Activated CD4-positive, alpha-beta T cell treated with anti-CD3 and anti-CD28 coated beads, Interleukin-2, amount 50 U/mL, for 4 hours (primary cell): ENCODE data around the gene ARHGAP8.
"Not testable (repeated sequence)": the region's sequence is repeated elsewhere in the genome, so short reads cannot be mapped to it uniquely, and the experiment has no call there.

Experiments used
- DNase-seq, 2 experiments: peaks; one replicate each; pipeline ENCODE4 v3.0.0-alpha.2; 2020

ARHGAP8 gene

DNA sequence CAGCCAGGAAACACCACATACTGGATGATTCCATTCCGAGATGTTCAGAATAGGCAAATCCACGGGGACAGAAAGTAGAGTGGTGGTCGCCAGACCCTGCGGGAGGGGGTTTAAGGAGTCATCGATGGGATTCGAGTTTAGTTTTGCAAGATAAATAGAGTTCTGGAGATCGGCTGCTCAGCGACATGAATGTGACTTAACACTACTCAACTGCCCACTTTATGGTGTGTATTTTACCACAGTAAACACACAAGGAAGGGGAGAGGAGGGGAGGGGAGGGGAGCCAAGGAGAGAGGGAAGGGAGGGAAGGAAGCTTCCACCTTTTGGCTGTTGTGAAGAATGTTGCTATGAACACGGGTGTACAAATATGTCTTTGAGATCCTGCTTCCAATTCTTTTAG lies 10.4 kb upstream of the ARHGAP8 start:
- no peak for DNase-seq

DNA sequence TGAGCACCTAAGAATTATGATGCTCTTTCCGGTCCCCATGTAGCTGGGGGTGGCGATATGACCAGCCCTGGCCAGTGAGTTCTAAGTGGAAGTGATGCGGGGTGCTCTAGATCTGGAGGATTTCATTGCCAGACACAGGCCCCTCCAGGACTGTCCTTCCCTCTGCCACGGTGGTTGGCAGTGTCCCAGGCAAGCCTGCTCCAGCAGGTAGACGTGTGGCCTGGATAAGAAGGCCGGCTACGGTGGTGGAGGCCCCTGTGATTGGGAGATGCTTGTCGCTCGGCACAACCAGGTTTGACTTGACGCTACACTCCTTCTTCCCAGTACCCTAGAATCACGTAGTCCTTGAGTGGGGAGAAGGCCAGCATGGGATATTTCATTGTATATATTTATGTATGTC lies 9.1 kb upstream of the ARHGAP8 start:
- DNase-seq = no peak

DNA sequence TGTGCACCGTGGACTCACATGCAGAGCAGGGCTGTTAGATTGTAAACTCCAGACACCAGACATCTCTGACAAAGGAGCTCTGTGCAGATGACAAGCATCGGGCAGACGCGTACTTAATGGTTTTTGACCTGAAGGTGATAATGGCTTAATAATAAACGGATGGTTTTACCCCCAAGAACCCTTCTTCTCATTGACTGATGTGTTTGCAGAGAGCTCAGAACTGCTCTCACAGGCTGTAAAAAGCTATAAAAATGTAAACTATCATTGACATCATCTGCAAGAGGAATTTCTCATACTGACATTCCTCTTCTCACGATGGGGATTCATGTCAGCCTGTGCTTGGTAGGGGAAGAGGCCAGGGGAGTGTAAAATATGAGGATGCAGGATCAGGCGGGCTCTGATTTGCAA lies 8.6 kb upstream of the ARHGAP8 start:
- DNase-seq = no peak

DNA sequence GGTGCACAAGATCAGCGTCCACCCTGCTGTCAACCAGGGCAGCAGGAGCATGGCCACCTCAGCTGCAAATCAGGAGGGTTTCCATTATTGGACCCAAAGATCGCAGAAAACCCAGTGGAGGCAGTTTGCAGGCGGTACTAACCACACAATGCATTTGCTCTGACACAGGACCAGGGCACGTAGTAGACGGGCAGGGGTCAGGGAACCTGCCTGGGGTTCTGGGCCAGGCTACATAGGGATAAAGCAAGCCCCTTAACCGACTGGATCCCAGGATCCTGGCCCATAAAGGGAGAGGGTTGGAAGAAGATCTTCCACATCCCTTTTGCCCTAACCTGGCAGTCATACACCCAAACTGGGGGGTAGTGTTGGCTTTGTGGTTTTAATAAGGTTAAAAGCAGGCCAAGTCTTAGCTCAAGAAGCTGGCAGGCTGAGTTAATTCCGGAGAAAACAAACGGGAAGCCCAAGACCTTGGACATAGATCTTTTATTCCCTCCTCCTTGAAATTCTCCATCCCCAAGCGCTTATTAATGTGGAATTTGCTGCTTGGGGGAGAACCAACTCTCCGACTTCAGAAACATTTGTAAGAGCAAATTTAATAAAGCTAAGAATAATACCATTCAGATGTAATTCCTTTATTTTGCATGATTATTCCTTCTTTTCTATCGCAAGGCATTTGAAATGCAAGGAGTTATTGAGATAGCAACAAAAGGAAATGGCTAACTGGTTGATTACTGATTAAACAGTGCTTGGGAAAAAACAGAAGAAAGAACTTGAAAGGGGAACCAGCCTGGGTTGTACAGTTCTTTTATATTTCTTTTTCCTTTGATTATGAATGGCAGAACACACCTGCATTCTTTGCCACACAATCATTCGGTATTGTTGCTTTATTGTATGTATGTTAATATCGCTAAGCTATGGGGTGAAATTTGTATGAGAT lies 6.3 kb upstream of the ARHGAP8 start:
- no peak for DNase-seq

DNA sequence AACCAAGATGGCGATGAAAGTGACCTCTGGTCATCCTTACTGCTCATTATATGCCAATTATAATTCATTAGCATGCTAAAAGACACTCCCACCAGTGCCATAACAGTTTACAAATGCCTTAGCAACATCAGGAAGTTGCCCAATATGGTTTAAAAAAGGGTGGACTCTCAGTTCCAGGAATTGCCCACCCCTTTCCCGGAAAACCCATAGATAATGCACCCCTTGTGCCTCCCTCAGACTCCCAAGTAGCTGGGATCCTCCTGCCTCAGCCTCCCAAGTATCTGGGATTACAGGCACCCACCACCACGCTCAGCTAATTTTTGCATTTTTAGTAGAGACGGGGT lies 4.6 kb upstream of the ARHGAP8 start:
- DNase-seq = not testable (repeated sequence)

DNA sequence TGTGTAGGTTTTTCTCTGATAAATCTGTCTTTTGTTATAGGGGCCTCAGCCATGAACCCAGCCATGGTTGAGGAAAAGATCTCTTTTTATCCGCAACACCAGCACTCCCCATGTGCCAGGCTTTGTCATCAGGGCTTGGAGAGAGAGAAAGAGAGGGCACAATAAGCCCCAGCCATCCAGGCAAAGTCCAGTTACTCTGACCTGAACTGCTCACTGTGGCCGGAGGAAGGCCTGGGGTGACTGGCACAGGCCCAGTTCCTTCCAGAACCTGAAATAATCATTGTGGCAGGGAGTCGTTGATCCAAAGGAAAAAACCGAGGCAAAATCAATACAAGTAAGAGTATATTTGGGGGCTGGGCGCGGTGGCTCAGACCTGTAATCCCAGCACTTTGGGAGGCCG lies 3.9 kb upstream of the ARHGAP8 start:
- no peak for DNase-seq

DNA sequence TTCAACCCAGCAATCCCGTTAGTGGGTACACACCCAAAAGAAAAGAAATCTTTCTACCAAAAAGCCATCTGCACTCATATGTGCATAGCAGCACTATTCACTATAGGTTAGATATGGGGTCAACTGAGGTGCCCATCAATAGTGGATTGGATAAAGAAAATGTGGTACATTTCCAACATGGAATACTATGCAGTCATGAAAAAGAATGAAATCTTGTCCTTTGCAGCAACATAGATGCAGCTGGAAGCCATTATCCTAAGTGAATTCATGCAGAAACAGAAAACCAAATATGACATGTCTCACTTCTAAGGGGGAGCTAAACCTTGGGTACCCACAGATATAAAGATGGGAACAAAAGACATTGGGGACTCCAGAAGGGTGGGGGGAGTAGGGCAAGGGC lies 1.9 kb upstream of the ARHGAP8 start:
- no peak for DNase-seq

DNA sequence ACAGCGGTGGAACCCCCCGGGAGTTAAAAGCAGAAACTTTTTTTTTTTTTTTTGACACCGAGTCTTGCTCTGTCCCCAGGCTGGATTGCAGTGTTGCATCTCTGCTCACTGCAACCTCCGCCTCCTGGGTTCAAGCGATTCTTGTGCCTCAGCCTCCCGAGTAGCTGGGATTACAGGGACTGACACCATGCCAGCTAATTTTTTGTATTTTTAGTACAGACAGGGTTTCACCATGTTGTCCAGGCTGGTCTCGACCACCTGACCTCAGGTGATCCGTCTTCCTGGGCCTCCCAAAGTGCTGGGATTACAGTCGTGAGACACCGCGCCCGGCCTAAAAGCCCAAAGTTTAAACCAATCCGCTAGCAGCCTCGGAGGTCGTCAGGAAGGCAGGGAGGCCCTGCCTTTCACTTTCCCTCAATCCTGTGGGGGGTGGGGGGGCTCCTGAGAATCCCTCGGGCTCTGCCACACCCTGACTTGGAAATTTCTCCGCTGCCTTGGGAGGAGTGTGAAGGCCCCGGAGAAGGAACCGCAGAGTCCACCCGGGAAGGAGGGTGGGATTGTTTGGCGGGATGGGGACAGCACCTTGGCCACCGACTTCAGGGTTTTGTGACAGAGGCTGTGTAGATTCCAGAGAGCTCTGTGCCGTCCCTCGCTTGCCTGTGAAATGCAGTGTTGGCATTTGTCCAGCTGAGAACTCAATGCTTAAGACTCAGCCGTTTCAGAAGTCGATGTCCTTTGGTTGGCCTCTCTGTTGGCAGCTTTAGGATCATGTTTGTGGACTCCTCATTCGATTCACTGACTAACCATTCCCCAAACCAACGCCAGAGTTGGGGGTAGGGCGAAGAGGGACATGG lies 1.0 kb downstream of the ARHGAP8 start:
- no peak for DNase-seq

DNA sequence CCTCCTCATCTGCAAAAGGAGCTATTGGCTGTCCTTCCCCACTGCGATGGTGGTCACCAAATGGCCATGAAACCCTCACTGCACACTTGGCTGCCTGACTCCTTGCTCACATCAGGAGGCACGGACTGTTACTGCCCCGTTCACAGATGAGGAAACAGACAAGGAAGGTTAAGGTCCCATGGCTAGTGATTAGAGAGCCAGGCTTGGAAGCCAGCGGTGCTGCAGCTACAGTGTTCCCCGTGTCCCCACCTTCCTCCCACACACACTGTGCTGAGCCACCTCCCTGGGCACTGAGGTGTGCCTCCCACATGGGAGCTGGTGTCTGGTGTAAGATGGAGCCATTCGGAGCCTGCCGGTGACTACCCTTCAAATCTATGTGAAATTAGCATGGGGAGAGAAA lies 2.6 kb downstream of the ARHGAP8 start:
- no peak for DNase-seq

DNA sequence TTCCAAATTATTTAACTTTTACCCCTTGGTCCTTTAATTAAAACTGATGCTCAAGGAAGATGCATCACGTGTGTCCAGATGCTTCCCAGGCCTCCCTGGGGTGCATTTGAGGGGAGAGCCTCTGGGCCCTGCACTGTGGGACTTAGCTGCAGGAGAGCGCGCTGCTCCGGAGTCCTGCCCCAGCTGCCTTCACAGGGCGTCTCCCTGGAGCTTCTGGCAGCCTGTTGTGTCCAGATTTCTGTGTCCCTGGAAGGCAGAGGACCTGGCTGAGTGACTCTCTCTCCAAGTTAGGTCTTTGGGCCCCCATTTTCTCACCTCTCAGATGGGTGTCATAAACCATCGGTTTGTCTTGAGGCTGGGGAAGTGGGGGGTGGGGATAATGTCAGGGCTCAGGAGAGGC lies 3.0 kb downstream of the ARHGAP8 start:
- no peak for DNase-seq

DNA sequence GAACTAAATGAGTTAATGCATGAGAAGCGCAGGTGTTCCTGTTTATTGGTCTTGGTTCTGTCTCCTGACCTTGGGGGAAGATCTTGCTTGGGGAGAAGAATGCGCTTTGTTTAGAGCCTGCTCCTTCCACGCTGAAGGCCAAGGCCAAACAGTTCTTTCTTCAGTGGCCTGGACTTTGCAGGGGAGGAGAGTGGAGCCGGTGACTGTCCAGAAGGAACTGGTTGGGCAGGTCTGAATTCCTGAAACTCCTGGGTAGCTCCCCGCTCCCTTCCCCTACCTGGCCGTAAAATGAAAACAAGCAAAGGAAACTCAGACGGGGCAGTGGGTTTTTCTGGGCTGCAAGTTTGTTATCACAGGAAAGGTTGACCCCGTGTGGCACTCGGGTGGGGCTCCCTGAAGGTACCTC lies 3.6 kb downstream of the ARHGAP8 start:
- no peak for DNase-seq

DNA sequence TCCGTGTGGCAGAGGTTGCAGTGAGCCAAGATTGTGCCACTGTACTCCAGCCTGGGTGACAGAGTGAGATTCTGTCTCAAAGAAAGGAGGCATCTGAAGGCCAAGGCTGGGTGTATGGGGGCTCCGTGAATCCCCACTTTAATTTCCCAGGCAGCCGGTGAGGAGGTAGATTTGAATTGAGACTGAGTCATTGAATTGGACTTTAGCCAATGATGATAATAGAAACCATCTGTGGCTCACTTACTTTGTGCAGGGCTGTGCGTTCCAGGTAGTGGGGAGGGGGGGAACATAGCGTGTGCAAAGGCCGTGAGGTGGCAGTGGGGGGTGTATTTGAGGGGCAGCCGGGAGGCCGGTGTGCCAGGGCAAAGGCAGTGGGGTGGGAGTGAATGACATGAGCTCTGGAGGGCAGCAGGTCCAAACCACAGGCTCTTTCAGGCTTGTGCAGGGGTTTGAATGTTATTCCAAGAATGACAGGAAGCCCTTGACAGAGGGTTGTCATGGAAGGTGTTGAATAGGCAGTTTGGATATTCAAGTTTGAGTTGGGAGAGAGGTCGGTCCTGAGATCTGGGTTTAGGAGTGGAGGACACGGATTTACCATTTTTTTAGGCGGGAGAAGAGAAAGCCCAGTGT lies 6.1 kb downstream of the ARHGAP8 start:
- no peak for DNase-seq

DNA sequence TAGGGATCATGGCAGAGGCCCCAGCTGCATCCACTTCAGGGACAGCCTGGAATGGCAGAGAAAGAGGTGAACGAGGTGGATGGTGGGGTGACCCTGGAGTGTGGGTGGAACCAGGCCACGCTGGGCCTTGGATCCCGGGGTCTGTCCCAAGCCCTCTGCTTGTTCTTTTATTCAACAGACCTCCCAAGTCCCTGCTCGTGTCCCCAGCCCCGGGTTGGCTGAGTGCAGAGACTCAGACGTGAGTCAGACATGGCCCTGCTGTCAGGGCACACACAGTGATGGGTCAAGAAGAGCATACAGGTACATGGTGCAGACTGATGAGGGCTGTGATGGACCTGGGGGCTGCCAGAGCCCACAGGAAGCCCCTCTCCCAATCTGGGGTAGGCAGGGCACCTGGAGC lies 6.6 kb downstream of the ARHGAP8 start:
- DNase-seq = no peak

DNA sequence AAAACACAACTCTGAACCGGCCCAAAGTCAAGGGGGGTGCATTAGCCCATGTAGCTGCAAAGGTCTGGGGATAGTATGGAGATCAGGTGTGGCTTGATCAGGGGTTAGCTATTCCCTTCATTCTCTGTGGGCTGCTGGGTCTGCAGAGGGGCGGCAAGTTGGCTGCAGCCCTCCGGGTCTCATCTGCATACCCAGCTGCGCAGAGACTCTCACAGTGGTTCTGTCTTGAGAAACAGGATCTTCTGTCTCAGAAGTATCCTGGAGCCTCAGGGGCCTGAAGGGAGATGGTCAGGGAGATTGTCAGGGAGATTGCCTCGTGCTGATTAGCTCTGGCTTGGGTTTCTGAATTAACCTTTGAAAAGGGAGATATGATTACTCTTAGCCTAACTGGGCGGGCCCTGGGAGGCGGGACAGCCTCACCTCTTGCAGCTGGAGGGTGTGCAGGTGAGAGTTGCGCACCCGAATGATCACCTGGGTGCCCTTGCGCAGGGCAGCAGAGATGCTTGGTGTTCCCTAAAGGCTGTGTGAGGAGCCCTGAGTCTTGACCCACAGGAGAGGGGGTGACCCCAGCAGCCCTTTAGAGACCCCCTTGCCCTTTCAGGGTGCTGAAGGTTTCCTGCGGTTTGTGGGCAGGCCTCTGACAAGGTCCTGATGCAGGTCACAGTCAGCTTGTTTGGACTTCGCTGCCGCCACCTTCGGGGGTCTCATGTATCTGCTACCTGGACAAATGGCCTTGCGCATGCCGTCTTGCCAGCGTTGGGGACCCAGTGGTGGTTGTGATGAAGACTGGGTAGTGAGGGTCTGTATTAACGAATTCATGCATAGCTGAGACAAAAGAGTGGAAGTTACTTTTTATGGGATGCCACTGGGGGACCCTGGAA lies 7.3 kb downstream of the ARHGAP8 start:
- no peak for DNase-seq

DNA sequence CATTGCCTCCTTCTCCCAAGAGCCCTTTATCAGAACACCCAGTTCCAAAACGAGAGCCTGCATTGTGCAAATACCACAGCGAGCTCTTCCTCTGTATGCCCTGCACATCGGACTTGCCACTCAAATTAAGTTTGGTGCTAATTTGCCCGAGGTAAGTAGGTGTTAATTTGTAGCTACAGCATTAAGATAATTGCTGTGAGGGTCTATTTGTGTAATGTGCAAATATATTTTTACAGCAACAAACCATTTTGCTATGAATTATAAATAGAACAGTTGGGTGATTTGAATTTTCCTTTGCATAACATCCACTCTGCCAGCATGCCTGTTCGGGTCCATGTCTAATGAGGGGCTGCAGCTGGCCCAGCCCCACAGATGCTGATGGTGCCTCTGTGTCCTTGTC lies 8.1 kb downstream of the ARHGAP8 start:
- no peak for DNase-seq

DNA sequence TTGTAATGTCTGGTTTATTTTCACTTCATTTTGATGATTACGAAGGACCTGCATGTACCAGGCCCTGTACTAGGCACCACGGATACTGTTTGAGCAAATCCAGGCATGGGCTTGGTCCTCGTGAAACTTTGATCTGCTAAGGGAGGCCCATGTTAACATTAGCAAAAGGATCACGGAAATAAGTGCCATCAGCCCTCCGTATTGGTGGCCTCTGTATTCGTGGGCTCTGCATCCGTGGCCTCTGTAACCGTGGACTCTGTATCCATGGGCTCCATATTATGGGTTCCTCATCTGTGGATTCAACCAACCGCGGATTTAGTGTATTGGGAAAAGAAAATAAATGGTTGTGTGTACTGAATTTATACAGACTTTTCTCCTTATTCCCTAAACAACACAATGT lies 8.7 kb downstream of the ARHGAP8 start:
- no peak for DNase-seq

DNA sequence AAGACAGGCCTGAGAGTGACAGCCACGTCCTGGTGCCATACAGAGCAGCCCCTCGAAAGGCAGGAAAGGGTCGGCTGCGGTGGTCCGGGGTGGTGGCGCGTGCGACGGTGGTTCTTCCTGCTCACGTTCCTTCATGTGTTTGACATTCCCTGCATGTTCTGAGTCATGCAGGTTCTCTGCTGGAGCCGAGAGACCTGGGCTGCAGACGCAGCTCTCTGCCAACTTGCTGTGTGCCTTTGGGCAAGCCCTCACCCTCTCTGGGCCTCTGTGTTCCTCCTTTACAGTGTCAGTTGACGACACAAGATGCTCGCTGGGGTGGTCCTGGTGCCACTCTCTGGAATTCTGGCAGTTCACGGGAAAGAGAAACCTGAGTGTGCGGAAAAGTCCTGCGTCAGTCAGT lies 12.0 kb downstream of the ARHGAP8 start:
- DNase-seq = no peak

DNA sequence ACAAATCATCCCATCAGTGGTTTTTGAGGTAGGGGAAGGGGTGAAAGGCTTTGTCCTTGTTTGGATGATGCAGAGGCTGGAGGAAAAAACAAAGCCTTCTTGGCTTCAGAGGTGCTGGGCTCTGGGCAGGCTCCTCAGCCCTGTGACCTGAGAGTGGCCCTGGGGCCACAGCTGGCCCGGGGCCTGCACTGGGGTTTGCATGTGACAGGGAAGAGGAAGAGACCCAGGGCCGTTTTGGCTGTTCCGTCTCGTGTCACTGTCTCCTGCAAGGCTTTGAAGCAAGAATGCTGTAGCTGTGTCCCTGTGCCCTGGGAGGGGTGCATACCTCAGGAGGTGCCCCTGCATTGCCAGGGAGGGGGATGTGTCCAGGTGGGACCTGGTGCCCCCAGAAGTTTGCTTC lies 12.6 kb downstream of the ARHGAP8 start:
- DNase-seq = no peak

DNA sequence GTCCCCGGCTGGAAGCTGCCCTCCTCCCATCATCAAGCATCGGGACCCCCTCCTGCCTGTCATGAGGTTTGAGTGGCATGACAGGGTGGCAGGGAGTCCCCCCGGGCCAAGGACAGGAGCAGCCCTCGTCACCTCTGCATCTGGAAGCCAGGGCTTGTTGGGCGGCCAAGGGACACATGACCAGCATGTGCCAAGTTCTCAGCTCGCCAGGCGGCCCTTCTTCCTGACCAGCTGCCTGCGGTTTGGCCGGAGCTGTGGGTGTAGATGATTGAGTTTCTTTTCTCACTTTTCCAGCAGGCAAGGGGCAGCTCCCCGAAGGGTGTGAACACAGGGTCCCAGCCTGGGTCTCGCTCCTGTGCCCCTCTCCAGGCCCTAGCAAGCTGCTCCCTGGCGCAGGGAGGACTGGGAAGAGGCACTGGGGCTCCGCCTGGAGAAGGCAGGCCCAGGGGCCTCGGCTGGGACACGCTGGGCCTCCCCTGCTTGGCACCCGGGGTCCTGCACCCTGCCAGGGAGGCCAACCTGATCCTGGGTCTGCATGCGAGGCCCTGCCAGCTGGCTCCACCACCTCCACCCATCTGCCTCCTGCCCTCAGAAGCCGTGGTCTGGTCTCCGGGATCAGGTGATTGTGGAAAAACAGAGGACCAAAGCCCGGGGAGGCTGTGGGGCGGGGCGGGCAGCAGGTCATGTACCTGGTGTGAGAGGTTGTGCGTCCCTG lies 13.4 kb downstream of the ARHGAP8 start:
- no peak for DNase-seq

DNA sequence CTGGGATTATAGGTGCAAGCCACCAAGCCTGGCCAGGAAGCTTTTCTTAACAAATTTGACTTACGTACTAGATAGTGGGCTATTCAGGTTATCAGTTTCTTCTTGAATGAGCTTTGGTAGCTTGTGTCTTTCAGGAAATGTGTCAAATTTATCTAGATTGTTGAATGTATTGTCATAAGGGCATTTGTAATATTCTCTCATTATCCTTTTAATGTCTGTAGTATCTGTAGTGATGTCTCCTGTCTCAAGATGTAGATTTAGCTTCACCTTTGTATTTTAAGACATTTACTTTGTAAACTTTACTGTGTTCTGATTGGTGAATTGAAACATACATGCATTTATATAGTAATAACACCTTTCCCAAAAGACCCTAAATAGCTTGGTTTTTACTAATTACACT lies 20.7 kb downstream of the ARHGAP8 start:
- no peak for DNase-seq

DNA sequence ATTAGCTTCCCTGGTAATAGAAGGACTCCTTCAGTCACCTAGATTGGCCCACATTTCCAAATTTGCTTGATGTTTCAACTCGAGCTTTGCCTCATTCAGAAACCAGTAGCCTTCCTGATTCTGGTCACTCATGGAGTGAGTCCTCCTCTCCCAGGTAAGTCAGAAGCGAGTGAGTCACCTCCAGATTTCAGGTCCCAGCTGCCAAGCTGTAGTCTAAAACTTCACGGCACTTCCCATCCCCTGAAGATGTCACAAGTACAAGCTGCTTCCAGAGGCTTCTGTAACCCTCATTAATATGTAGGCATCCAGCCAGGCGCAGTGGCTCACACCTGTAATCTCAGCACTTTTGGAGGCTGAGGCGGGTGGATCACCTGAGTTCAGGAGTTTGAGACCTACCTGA lies 23.5 kb downstream of the ARHGAP8 start:
- DNase-seq = no peak
